ENCODE measurements around the gene USP28.
"Not testable (repeated sequence)": the region's sequence is repeated elsewhere in the genome, so short reads cannot be mapped to it uniquely, and the experiment has no call there.

Gene USP28

DNA sequence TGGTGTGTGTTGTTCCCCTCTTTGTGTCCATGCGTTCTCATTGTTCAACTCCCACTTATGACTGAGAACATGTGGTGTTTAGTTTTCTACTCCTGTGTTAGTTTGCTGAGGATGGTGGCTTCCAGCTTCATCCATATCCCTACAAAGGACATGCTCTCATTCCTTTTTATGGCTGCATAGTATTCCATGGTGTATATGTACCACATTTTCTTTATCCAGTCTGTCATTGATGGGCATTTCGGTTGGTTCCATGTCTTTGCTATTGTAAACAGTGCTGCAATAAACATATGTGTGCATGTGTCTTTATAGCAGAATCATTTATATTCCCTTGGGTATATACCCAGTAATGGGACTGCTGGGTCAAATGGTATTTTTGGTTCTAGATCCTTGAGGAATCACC lies 112.3 kb downstream of the USP28 start:
- DNase-seq: not testable (repeated sequence)

DNA sequence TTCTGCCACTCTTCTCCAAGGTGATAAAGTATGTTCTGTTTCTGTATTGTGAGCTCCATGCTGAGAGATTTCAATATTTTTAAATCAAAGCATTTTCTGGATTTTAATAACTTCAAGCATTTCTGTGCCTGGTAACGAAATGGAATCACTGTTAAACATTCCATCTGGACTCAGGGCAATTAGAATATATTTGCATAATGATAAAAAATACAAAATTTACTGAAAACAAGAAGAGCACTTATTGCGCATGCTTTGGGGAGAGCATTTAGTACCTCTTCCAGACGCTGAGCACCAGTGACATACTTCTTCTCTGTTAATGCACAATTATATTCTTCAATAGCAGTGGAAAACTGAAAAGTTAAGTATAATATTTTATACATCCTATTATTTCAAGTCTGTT lies 115.1 kb downstream of the USP28 start:
- no peak for DNase-seq

DNA sequence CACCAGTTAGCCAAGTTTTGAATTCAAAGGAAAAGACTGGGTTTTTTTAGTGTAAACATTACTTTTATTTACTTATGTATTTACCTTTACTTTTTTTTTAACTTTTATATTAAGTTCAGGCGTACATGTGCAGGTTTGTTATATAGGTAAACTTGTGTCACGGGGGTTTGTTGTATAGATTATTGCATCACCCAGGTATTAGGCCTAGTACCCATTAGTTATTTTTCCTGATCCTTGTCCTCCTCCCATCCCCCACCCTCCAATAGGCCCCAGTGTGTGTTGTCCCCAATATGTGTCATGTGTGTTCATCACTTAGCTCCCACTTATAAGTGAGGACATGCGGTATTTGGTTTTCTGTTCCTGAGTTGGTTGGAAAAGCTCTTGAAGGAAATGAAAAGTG lies 122.4 kb downstream of the USP28 start:
- no peak for DNase-seq

All from NCI-H2081 (cell line).